CD4-positive, alpha-beta T cell (primary cell): Measurements from ENCODE around the gene SYTL2. TPM values are rescaled to one million over a fixed set of nuclear protein-coding genes. Genes with fewer than 3 reads are reported as not detected.
A peak's percentile ranks its signal among the peaks of the same experiment; 100 is the strongest.

Experiments used
- ATAC-seq: fragments of 200-7000 bp; cut with Tn5 transposase; one replicate; pipeline ENCODE4 v1.10.0; 2022; ENCODE audit warnings: mild to moderate bottlenecking; ENCODE audit not compliant: poor library complexity
- CTCF ChIA-PET: fragments of 350-600 bp; sonication (Branson Sonifier 250); formaldehyde crosslinking; loops from one replicate; lab custom pipeline; 2021; ENCODE audit warnings: antibody characterized with exemption, inconsistent platforms; lab: Charles Lee
- POLR2A ChIA-PET: fragments of 350-600 bp; sonication (Branson Sonifier 250); formaldehyde crosslinking; loops from one replicate; lab custom pipeline; 2021; ENCODE audit warnings: antibody characterized with exemption, inconsistent platforms; lab: Charles Lee
- DNase-seq, 14 experiments: peaks; one replicate each; pipeline ENCODE4 v3.0.0-alpha.2; 2013 to 2020; ENCODE audit warnings: mixed read lengths in 2 of 14
- H3K27ac ChIP-seq, 2 donors: one replicate each; pipeline versions ENCODE4 v1.5.1 to v1.7.0; 2013; ENCODE audit warnings: low read length in 2 of 2, low read depth in 1 of 2, mild to moderate bottlenecking in 1 of 2
- H3K27me3 ChIP-seq, 2 experiments: 1 replicate in 1 of 2; 2 replicates in 1 of 2; pipeline versions ENCODE4 v1.6.1 to v1.7.0; 2013; ENCODE audit warnings: low read length in 2 of 2, control low read depth in 1 of 2, mild to moderate bottlenecking in 1 of 2, moderate library complexity in 1 of 2; ENCODE audit not compliant: insufficient read depth in 2 of 2, control insufficient read depth in 1 of 2
- H3K36me3 ChIP-seq: one replicate; pipeline ENCODE4 v1.6.1; 2013; ENCODE audit warnings: low read length, control low read depth; ENCODE audit not compliant: insufficient read depth
- H3K4me1 ChIP-seq: one replicate; pipeline ENCODE4 v1.6.1; 2013; ENCODE audit warnings: low read length, control low read depth; ENCODE audit not compliant: insufficient read depth
- H3K4me3 ChIP-seq: one replicate; pipeline ENCODE4 v1.5.1; 2013; ENCODE audit warnings: mild to moderate bottlenecking, low read length, moderate library complexity
- H3K9me3 ChIP-seq, 2 experiments: 1 replicate in 1 of 2; 2 replicates in 1 of 2; pipeline versions ENCODE4 v1.6.1 to v1.7.0; 2013; ENCODE audit warnings: low read length in 2 of 2, mild to moderate bottlenecking in 2 of 2, control low read depth in 1 of 2, moderate library complexity in 1 of 2; ENCODE audit not compliant: control insufficient read depth in 1 of 2, insufficient read depth in 1 of 2
- H3K27ac Mint-ChIP-seq: one replicate; pipeline ENCODE4 v1.8.0; 2020; ENCODE audit warnings: mixed read lengths
- H3K27me3 Mint-ChIP-seq: one replicate; pipeline ENCODE4 v1.8.0; 2021; ENCODE audit warnings: mixed read lengths
- H3K36me3 Mint-ChIP-seq: one replicate; pipeline ENCODE4 v1.8.0; 2021; ENCODE audit warnings: low read depth, mixed read lengths
- H3K4me1 Mint-ChIP-seq: one replicate; pipeline ENCODE4 v1.8.0; 2021; ENCODE audit warnings: low read depth, mixed read lengths
- H3K4me3 Mint-ChIP-seq: one replicate; pipeline ENCODE4 v1.8.0; 2020; ENCODE audit warnings: mild to moderate bottlenecking, mixed read lengths
- H3K9me3 Mint-ChIP-seq: one replicate; pipeline ENCODE4 v1.8.0; 2020; ENCODE audit warnings: mixed read lengths
- CTCF ChIP-seq: fragments of 200-600 bp; IDR thresholded peaks from one replicate; pipeline ENCODE4 v1.8.0; 2022; ENCODE audit warnings: antibody characterized with exemption, mild to moderate bottlenecking
- intact Hi-C, 2 experiments: fragments of 100-400 bp; cut with DNase I in 1 of 2; cut with micrococcal nuclease in 1 of 2; formaldehyde crosslinking; loops; one replicate each; pipeline versions ENCODE4 v1.15.1 to v1.9.0; 2023 to 2025; cut with DNase I, micrococcal nuclease
- total RNA-seq, 174 experiments: library from RNA in 2 of 174; stranded (reverse) in 2 of 174; gene quantifications; one replicate each; pipeline ENCODE4 v1.2.3 and lab custom pipeline; 2021 to 2026

SYTL2 gene
- total RNA-seq, 2 experiments from 2014 or later = 35.4 to 36.7 TPM

DNA sequence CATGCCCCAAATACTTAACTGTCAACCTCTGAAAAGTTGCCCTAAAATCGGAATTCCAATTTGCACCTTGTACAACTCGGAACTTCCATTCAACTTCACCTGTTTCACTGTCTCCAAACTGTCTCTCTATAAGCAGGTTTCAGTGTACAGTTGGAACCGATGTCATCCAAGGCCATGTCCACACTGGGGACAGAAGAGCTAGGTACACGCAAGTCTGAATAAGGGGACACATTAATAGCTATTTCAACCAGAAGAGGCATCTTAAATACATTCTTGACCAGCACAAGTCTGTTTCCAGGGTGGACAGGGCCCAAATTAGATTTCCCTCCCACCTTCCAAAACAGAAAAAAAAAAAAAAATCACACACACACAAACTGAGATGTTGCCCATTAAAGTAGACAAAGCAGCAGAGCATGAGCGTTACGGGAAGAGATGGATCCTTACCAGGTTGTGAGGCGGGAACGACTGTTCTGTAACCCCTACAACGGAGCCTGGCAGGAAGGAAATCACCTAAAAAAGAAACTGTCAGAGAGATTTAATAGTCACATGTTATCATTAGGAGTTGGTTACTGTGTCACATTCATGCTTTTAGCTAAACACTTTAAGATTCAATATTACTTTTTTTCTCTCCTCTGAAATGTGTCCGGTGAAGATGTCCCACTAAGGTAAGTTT, 147.7 kb downstream of the SYTL2 start:
- DNase-seq (peak in 4 of 14 experiments; percentile 12 to 58 (median 56)), ATAC-seq (no peak)
- Mint-ChIP-seq H3K27ac (peak overlapping the region; percentile 100), H3K9me3 (no peaks in the 10 kb centered on the region), H3K4me1 (peaks cover 74% of the 10 kb centered on the region), H3K4me3 (peak overlapping the region; percentile 100), H3K27me3 (no peaks in the 10 kb centered on the region), H3K36me3 (peaks cover 64% of the 10 kb centered on the region)
- Histone ChIP-seq H3K27me3 (no peaks in the 10 kb centered on the region), H3K36me3 (peaks cover 31% of the 10 kb centered on the region), H3K4me3 (peak overlapping the region; percentile 94), H3K9me3 (no peaks in the 10 kb centered on the region), H3K27ac (peak overlapping the region; percentile 97 to 99), H3K4me1 (peaks cover 14% of the 10 kb centered on the region)
- intact Hi-C loops = loop anchor here (2.0 to 10.0 kb wide), 6 partner anchors 14 to 642 kb away; partner anchors contain the start of genes PICALM (in 2 of the 2), EED (in 1 of the 2) and HIKESHI (in 1 of the 2)
- TF ChIP-seq CTCF = no peak
- CTCF ChIA-PET = interaction anchor here (1.8 to 2.9 kb wide), 3 partner anchors 13 to 191 kb away, joined by 4 to 13 read pairs (median 9); partner anchors contain the start of genes CCDC83 and TMEM126A
- POLR2A ChIA-PET = interaction anchor here (0.6 to 9.3 kb wide), 10 partner anchors 12 to 404 kb away, joined by 3 to 136 read pairs (median 9); partner anchors contain the start of genes DLG2, SYTL2, TMEM126A and TMEM126B

DNA sequence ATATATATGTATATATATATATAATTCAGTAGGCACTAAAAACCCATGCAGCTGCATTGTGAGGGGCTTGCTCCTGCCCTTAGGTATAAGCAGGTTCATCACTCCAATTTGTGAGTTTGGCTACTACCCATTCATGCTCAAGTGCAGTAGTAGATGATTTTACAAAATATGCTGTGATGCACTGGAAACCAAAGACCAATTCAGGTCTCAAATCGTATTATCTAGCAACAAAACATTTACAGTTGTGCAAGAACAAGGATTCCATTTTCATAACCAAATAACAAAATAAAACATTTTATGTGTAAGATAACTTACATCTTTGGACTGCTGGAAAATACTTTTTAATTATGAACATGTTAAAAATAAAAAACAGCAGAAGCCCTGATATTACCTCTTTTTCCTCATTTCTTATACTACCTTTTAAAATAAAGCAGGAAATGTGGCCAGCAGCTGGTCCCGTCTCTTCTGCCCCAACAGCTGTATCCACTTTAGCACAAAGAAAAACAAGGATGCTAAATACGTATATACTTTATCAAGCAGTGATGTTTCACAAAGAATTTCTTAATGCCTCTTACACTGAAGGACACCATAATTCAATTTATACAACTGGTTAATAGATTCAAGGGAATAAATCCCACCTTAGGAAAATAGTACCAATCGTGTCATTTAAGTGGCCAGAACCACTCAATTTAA, 148.8 kb downstream of the SYTL2 start:
- ChIA-PET POLR2A (interaction anchor here (9.3 kb wide), 1 partner anchor 11 kb away, joined by 136 read pairs; the partner anchor contains the start of gene TMEM126A), CTCF (no interaction called here)
- Histone ChIP-seq H3K36me3 (peaks cover 40% of the 10 kb centered on the region), H3K9me3 (no peaks in the 10 kb centered on the region), H3K27me3 (no peaks in the 10 kb centered on the region), H3K4me3 (peak overlapping the region; percentile 94), H3K27ac (no peak overlapping the region), H3K4me1 (peaks cover 14% of the 10 kb centered on the region)
- DNase-seq (no peak), ATAC-seq (no peak)
- intact Hi-C loops = loop anchor here (2.0 to 10.0 kb wide), 6 partner anchors 13 to 643 kb away; partner anchors contain the start of genes PICALM (in 2 of the 2), EED (in 1 of the 2) and HIKESHI (in 1 of the 2)
- Mint-ChIP-seq H3K36me3 (peaks cover 75% of the 10 kb centered on the region), H3K27me3 (no peaks in the 10 kb centered on the region), H3K4me3 (peak overlapping the region; percentile 100), H3K9me3 (no peaks in the 10 kb centered on the region), H3K4me1 (peaks cover 80% of the 10 kb centered on the region), H3K27ac (peak overlapping the region; percentile 100)
- TF ChIP-seq CTCF = no peak

DNA sequence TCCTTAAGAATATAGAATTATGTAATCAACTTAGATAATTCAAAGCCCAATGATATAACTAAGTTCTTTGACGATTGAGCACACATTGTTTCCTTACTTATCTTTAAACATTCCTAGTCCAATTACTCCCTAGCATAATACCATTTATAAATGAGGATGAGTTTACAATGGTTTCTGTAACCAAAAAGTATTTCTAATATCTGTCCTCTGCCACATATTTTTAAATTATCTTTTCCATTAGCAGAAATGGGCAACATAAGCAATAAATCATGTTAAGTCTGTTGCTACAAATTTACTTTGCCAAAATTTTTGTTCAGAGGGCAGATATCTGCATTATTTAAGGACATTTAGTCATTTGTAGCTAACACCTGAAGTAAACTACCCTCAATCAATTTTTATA, 152.8 kb downstream of the SYTL2 start:
- no peaks in the 10 kb centered on the region for H3K9me3 ChIP-seq
- ATAC-seq = no peak
- H3K4me1 Mint-ChIP-seq = peaks cover 78% of the 10 kb centered on the region
- H3K36me3 ChIP-seq = peaks cover 68% of the 10 kb centered on the region
- no peaks in the 10 kb centered on the region for H3K27me3 ChIP-seq
- ChIA-PET CTCF (interaction anchor here (1.5 kb wide), 1 partner anchor 30 kb away, joined by 3 read pairs; the partner anchor contains the start of gene TMEM126B), POLR2A (interaction anchor here (9.3 kb wide), 1 partner anchor 7 kb away, joined by 136 read pairs; the partner anchor contains the start of gene TMEM126A)
- TF ChIP-seq CTCF = no peak
- H3K27ac ChIP-seq = no peak overlapping the region
- no peaks in the 10 kb centered on the region for H3K27me3 Mint-ChIP-seq
- no peak for DNase-seq
- H3K36me3 Mint-ChIP-seq = peaks cover 86% of the 10 kb centered on the region
- H3K27ac Mint-ChIP-seq = no peak overlapping the region
- intact Hi-C loops = no loop called here
- H3K4me3 ChIP-seq = no peak overlapping the region
- H3K4me3 Mint-ChIP-seq = no peak overlapping the region
- no peaks in the 10 kb centered on the region for H3K9me3 Mint-ChIP-seq
- peaks cover 5% of the 10 kb centered on the region for H3K4me1 ChIP-seq
